ENCODE results near the gene STATH.

DNA sequence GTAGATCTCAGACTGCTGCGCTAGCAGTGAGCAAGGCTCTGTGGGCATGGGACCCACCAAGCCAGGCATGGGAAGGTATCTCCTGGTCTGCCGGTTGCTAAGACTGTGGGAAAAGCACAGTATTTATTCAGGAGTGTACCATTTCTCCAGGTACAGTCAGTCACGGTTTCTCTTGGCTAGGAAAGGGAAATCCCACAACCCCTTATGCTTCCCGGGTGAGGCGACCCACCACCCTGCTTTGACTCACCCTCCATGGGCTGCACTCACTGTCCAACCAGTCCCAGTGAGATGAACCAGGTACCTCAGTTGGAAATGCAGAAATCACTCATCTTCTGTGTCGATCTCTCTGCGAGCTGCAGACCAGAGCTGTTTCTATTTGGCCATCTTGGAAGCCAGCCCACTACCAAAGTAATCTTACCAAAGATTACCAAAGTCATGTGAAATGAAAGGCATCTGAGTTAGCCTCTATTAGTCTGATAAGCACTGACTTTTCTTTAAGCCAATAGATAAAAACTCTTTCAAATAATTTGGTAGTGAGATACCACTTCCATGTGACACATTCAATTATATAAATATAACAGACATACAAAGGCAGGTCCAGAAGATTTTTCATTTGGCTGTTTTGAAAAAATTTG lies 46.0 kb downstream of the STATH start:
- TF ChIP-seq, protein P1, sequence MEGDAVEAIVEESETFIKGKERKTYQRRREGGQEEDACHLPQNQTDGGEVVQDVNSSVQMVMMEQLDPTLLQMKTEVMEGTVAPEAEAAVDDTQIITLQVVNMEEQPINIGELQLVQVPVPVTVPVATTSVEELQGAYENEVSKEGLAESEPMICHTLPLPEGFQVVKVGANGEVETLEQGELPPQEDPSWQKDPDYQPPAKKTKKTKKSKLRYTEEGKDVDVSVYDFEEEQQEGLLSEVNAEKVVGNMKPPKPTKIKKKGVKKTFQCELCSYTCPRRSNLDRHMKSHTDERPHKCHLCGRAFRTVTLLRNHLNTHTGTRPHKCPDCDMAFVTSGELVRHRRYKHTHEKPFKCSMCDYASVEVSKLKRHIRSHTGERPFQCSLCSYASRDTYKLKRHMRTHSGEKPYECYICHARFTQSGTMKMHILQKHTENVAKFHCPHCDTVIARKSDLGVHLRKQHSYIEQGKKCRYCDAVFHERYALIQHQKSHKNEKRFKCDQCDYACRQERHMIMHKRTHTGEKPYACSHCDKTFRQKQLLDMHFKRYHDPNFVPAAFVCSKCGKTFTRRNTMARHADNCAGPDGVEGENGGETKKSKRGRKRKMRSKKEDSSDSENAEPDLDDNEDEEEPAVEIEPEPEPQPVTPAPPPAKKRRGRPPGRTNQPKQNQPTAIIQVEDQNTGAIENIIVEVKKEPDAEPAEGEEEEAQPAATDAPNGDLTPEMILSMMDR (conservative IDR thresholded peaks at IDR 0.05; ENCODE audit: low read length), result no peak
- no peak for TF ChIP-seq EZH2phosphoT487 (IDR thresholded peaks at IDR 0.05; ENCODE audit: borderline replicate concordance)
